Thymus (tissue), 11 donors: ENCODE measurements around the gene EEF1A2. TPM values are rescaled to one million over a fixed set of nuclear protein-coding genes. Genes with fewer than 3 reads are reported as not detected.

ENCODE experiments used
- DNase-seq, 9 donors: peaks; one replicate each; pipeline ENCODE4 v3.0.0-alpha.2; 2013; ENCODE audit warnings: low spot score in 9 of 9, low read depth in 6 of 9, missing footprints in 1 of 9
- H3K27ac ChIP-seq, 2 donors: one replicate each; pipeline ENCODE4 v1.5.1; 2013; ENCODE audit warnings: control low read depth in 1 of 2, low read depth in 1 of 2, low read length in 1 of 2, mild to moderate bottlenecking in 1 of 2, moderate library complexity in 1 of 2
- H3K27me3 ChIP-seq, 2 donors: one replicate each; pipeline ENCODE4 v1.5.1; 2013; ENCODE audit warnings: low read length in 1 of 2; ENCODE audit not compliant: control insufficient read depth in 2 of 2, insufficient read depth in 1 of 2
- H3K36me3 ChIP-seq, 2 donors: one replicate each; pipeline ENCODE4 v1.5.1; 2013; ENCODE audit warnings: low read length in 1 of 2, mild to moderate bottlenecking in 1 of 2, moderate library complexity in 1 of 2; ENCODE audit not compliant: control insufficient read depth in 2 of 2, insufficient read depth in 2 of 2
- H3K4me1 ChIP-seq, 2 donors: one replicate each; pipeline ENCODE4 v1.5.1; 2013; ENCODE audit warnings: low read length in 2 of 2; ENCODE audit not compliant: control insufficient read depth in 2 of 2, insufficient read depth in 2 of 2
- H3K4me3 ChIP-seq, 2 donors: one replicate each; pipeline ENCODE4 v1.5.1; 2013; ENCODE audit warnings: low read length in 2 of 2, control low read depth in 1 of 2, mild to moderate bottlenecking in 1 of 2
- H3K9me3 ChIP-seq, 2 donors: one replicate each; pipeline ENCODE4 v1.5.1; 2013; ENCODE audit warnings: low read length in 1 of 2, mild to moderate bottlenecking in 1 of 2; ENCODE audit not compliant: control insufficient read depth in 2 of 2, insufficient read depth in 1 of 2
- WGBS: extraction: QIAGEN DNeasy Blood & Tissue Kit; methylation state at CpG from one replicate; pipeline ENCODE4 v1.1.7; 2013; 5-methylcytosine and 5-hydroxymethylcytosine counted together
- polyA plus RNA-seq: library from polyadenylated mRNA; stranded (reverse); fragments of 200-250 nt; gene quantifications from one replicate; pipeline ENCODE4 v1.2.3, GENCODE V29; 2013
- total RNA-seq: library from RNA; stranded (reverse); fragments of 120-200 nt; gene quantifications from one replicate; pipeline ENCODE4 v1.2.4, GENCODE V29; 2013
- donor health status: healthy.

EEF1A2 gene
- total and polyA plus RNA-seq, 2 donors = 0.19 to 2.2 TPM

- Histone ChIP-seq H3K9me3 (peaks cover 2 to 17% of the 10 kb centered on the region in 2 donors), H3K4me3 (no peak overlapping the region), H3K27ac (no peak overlapping the region), H3K36me3 (peaks cover 3 to 14% of the 10 kb centered on the region in 2 donors), H3K27me3 (peaks cover 0 to 14% of the 10 kb centered on the region in 2 donors), H3K4me1 (peaks cover 9 to 13% of the 10 kb centered on the region in 2 donors)
- 90% methylated on average over 3 of the region's 3 CpGs for WGBS
- DNase-seq = no peak
These were observed 26.3 kb upstream of the EEF1A2 start for GRCh38 chr20:63525185-63525584.

GRCh38 chr20:63522981-63523611 is 24.2 kb upstream of the EEF1A2 start:
- H3K4me3 ChIP-seq = no peak overlapping the region
- DNase-seq = no peak

GRCh38 chr20:63522091-63522868 is 23.4 kb upstream of the EEF1A2 start:
- H3K4me1 ChIP-seq = peaks cover 14 to 24% of the 10 kb centered on the region in 2 donors
- 90% methylated on average over 13 of the region's 13 CpGs for WGBS
- peaks cover 20 to 30% of the 10 kb centered on the region in 2 donors for H3K27me3 ChIP-seq
- H3K4me3 ChIP-seq = no peak overlapping the region
- H3K27ac ChIP-seq = no peak overlapping the region
- no peak for DNase-seq
- H3K36me3 ChIP-seq = peaks cover 3 to 14% of the 10 kb centered on the region in 2 donors
- peaks cover 2 to 17% of the 10 kb centered on the region in 2 donors for H3K9me3 ChIP-seq

More at GRCh38 chr20:63522981-63523611, 24.2 kb upstream of the EEF1A2 start:
- H3K9me3 ChIP-seq = peaks cover 2 to 17% of the 10 kb centered on the region in 2 donors
- WGBS = 93% methylated on average over 11 of the region's 11 CpGs
- no peak overlapping the region for H3K27ac ChIP-seq
- peaks cover 18 to 23% of the 10 kb centered on the region in 2 donors for H3K27me3 ChIP-seq
- peaks cover 14 to 24% of the 10 kb centered on the region in 2 donors for H3K4me1 ChIP-seq
- peaks cover 3 to 14% of the 10 kb centered on the region in 2 donors for H3K36me3 ChIP-seq

- no peak for DNase-seq
- peak overlapping the region; percentile 70 to 95 for H3K4me3 ChIP-seq
- peaks cover 14 to 24% of the 10 kb centered on the region in 2 donors for H3K4me1 ChIP-seq
- peaks cover 3 to 14% of the 10 kb centered on the region in 2 donors for H3K36me3 ChIP-seq
- peaks cover 20 to 35% of the 10 kb centered on the region in 2 donors for H3K27me3 ChIP-seq
- H3K27ac ChIP-seq = no peak overlapping the region
- H3K9me3 ChIP-seq = peaks cover 2 to 17% of the 10 kb centered on the region in 2 donors
- 84% methylated on average over 23 of the region's 23 CpGs for WGBS
These were observed 22.7 kb upstream of the EEF1A2 start for GRCh38 chr20:63521602-63522001.

- Histone ChIP-seq H3K27ac (peak overlapping the region; percentile 17 to 86), H3K36me3 (peaks cover 3 to 14% of the 10 kb centered on the region in 2 donors), H3K9me3 (peaks cover 2 to 17% of the 10 kb centered on the region in 2 donors), H3K27me3 (peaks cover 20 to 35% of the 10 kb centered on the region in 2 donors), H3K4me1 (peaks cover 14 to 24% of the 10 kb centered on the region in 2 donors), H3K4me3 (peak overlapping the region; percentile 70 to 95)
- peak in 8 of 9 donors; percentile 49 to 83 (median 62) for DNase-seq
- 3% methylated on average over 68 of the region's 68 CpGs for WGBS
These were observed 22.2 kb upstream of the EEF1A2 start for GRCh38 chr20:63520934-63521601.

GRCh38 chr20:63520504-63520933 is 21.6 kb upstream of the EEF1A2 start, which contains the start of gene PPDPF:
Gene PPDPF, plus strand, starts transcription at chr20:63520765. Its CDS starts 544 bp downstream, at chr20:63521309.
- peak in 8 of 9 donors; percentile 59 to 91 (median 79) for DNase-seq
- under 1% methylated on average over 64 of the region's 64 CpGs for WGBS
- Histone ChIP-seq H3K27ac (peak within 1 kb of the TSS; percentile 17 to 86), H3K27me3 (peaks cover 20 to 35% of the 10 kb centered on the region in 2 donors), H3K9me3 (peaks cover 2 to 17% of the 10 kb centered on the region in 2 donors), H3K4me3 (peak within 1 kb of the TSS; percentile 70 to 95), H3K36me3 (peaks cover 3 to 14% of the 10 kb centered on the region in 2 donors), H3K4me1 (peaks cover 14 to 24% of the 10 kb centered on the region in 2 donors)

- DNase-seq = peak in 2 of 9 donors; percentile 13 to 32
- 1% methylated on average over 72 of the region's 72 CpGs for WGBS
- peak overlapping the region; percentile 52 to 95 for H3K4me3 ChIP-seq
- peaks cover 14 to 24% of the 10 kb centered on the region in 2 donors for H3K4me1 ChIP-seq
- H3K27me3 ChIP-seq = peaks cover 20 to 38% of the 10 kb centered on the region in 2 donors
- peaks cover 3 to 14% of the 10 kb centered on the region in 2 donors for H3K36me3 ChIP-seq
- H3K9me3 ChIP-seq = peaks cover 2 to 17% of the 10 kb centered on the region in 2 donors
- H3K27ac ChIP-seq = peak overlapping the region in 1 of 2 donors; percentile 74
These were observed 21.0 kb upstream of the EEF1A2 start for GRCh38 chr20:63519668-63520503.
